ENCODE results near the gene DIP2C.

The DIP2C gene

GRCh38 chr10:498760-499435, 190.6 kb downstream of the DIP2C start:
- no peak for DNase-seq (ENCODE audit: low read depth, low spot score)

- DNase-seq (ENCODE audit: low read depth, low spot score): no peak
Observed at GRCh38 chr10:497898-498451, 191.5 kb downstream of the DIP2C start.

- DNase-seq (ENCODE audit: low read depth, low spot score): no peak
Observed at GRCh38 chr10:497289-497688, 192.2 kb downstream of the DIP2C start.

- DNase-seq (ENCODE audit: low read depth, low spot score): no peak
Observed at GRCh38 chr10:494556-494955, 194.9 kb downstream of the DIP2C start.

- DNase-seq (ENCODE audit: low read depth, low spot score): no peak
Observed at GRCh38 chr10:494149-494542, 195.3 kb downstream of the DIP2C start.

- no peak for DNase-seq (ENCODE audit: low read depth, low spot score)
Observed at GRCh38 chr10:493391-494148, 195.9 kb downstream of the DIP2C start.

- DNase-seq (ENCODE audit: low read depth, low spot score): no peak
Observed at GRCh38 chr10:492836-493235, 196.6 kb downstream of the DIP2C start.

GRCh38 chr10:491667-492424, 197.6 kb downstream of the DIP2C start:
- no peak for DNase-seq (ENCODE audit: low read depth, low spot score)

GRCh38 chr10:490891-491571, 198.4 kb downstream of the DIP2C start:
- DNase-seq (ENCODE audit: low read depth, low spot score): no peak

- DNase-seq (ENCODE audit: low read depth, low spot score): no peak
Observed at GRCh38 chr10:490256-490655, 199.2 kb downstream of the DIP2C start.

- DNase-seq (ENCODE audit: low read depth, low spot score): no peak
Observed at GRCh38 chr10:489330-489729, 200.1 kb downstream of the DIP2C start.

- no peak for DNase-seq (ENCODE audit: low read depth, low spot score)
Observed at GRCh38 chr10:488933-489215, 200.6 kb downstream of the DIP2C start.

- DNase-seq (ENCODE audit: low read depth, low spot score): no peak
Observed at GRCh38 chr10:488081-488932, 201.2 kb downstream of the DIP2C start.

- no peak for DNase-seq (ENCODE audit: low read depth, low spot score)
Observed at GRCh38 chr10:486666-487322, 202.7 kb downstream of the DIP2C start.

GRCh38 chr10:486206-486605, 203.3 kb downstream of the DIP2C start:
- DNase-seq (ENCODE audit: low read depth, low spot score): no peak

- no peak for DNase-seq (ENCODE audit: low read depth, low spot score)
Observed at GRCh38 chr10:485776-486175, 203.7 kb downstream of the DIP2C start.

- no peak for DNase-seq (ENCODE audit: low read depth, low spot score)
Observed at GRCh38 chr10:484925-485661, 204.4 kb downstream of the DIP2C start.

- DNase-seq (ENCODE audit: low read depth, low spot score): no peak
Observed at GRCh38 chr10:484441-484924, 205.0 kb downstream of the DIP2C start.

GRCh38 chr10:483261-483660, 206.2 kb downstream of the DIP2C start:
- DNase-seq (ENCODE audit: low read depth, low spot score): no peak

- no peak for DNase-seq (ENCODE audit: low read depth, low spot score)
Observed at GRCh38 chr10:482848-483247, 206.6 kb downstream of the DIP2C start.
